Measurements from ENCODE around the gene CAPN7. TPM values are rescaled to one million over a fixed set of nuclear protein-coding genes. Genes with fewer than 3 reads are reported as not detected.

CAPN7 gene
- total RNA-seq, 1 donor from 2014 or later, result 37.9 TPM

- TF ChIP-seq CTCF (conservative IDR thresholded peaks at IDR 0.05), result no peak
- Mint-ChIP-seq H3K9me3 (no peaks in the 10 kb centered on the region), H3K4me3 (no peak overlapping the region), H3K4me1 (ENCODE audit: unreplicated experiment) (no peaks in the 10 kb centered on the region), H3K27ac (no peak overlapping the region), H3K27me3 (peaks cover 65% of the 10 kb centered on the region), H3K36me3 (no peaks in the 10 kb centered on the region)
- no peak for DNase-seq (ENCODE audit: extremely low spot score, unreplicated experiment)
These were observed 30.4 kb upstream of the CAPN7 start for GRCh38 chr3:15175605-15176004.

- no peak overlapping the region for H3K4me3 Mint-ChIP-seq
- H3K27me3 Mint-ChIP-seq, result peaks cover 51% of the 10 kb centered on the region
These were observed 25.9 kb upstream of the CAPN7 start for GRCh38 chr3:15180042-15180611.

GRCh38 chr3:15181511-15181910, 24.5 kb upstream of the CAPN7 start:
- DNase-seq (ENCODE audit: extremely low spot score, unreplicated experiment), result no peak
- TF ChIP-seq CTCF (conservative IDR thresholded peaks at IDR 0.05), result no peak
- H3K4me3 Mint-ChIP-seq, result no peak overlapping the region
- H3K36me3 Mint-ChIP-seq, result no peaks in the 10 kb centered on the region
- H3K4me1 Mint-ChIP-seq (ENCODE audit: unreplicated experiment), result no peaks in the 10 kb centered on the region
- no peak overlapping the region for H3K27ac Mint-ChIP-seq
- no peaks in the 10 kb centered on the region for H3K9me3 Mint-ChIP-seq
- H3K27me3 Mint-ChIP-seq, result peaks cover 39% of the 10 kb centered on the region

More at GRCh38 chr3:15180042-15180611, 25.9 kb upstream of the CAPN7 start:
- Mint-ChIP-seq H3K36me3 (no peaks in the 10 kb centered on the region), H3K27ac (no peak overlapping the region), H3K9me3 (no peaks in the 10 kb centered on the region), H3K4me1 (ENCODE audit: unreplicated experiment) (no peaks in the 10 kb centered on the region)
- TF ChIP-seq CTCF (conservative IDR thresholded peaks at IDR 0.05), result no peak
- no peak for DNase-seq (ENCODE audit: extremely low spot score, unreplicated experiment)

- DNase-seq (ENCODE audit: extremely low spot score, unreplicated experiment), result no peak
- TF ChIP-seq CTCF (conservative IDR thresholded peaks at IDR 0.05), result no peak
- H3K27ac Mint-ChIP-seq, result no peak overlapping the region
- H3K4me1 Mint-ChIP-seq (ENCODE audit: unreplicated experiment), result no peaks in the 10 kb centered on the region
- no peaks in the 10 kb centered on the region for H3K9me3 Mint-ChIP-seq
- H3K36me3 Mint-ChIP-seq, result no peaks in the 10 kb centered on the region
- H3K27me3 Mint-ChIP-seq, result peaks cover 39% of the 10 kb centered on the region
- no peak overlapping the region for H3K4me3 Mint-ChIP-seq
These were observed 24.1 kb upstream of the CAPN7 start for GRCh38 chr3:15181963-15182362.

GRCh38 chr3:15183011-15183410, 23.0 kb upstream of the CAPN7 start:
- Mint-ChIP-seq H3K36me3 (no peaks in the 10 kb centered on the region), H3K27me3 (peaks cover 37% of the 10 kb centered on the region), H3K4me1 (ENCODE audit: unreplicated experiment) (no peaks in the 10 kb centered on the region), H3K27ac (no peak overlapping the region), H3K4me3 (no peak overlapping the region), H3K9me3 (no peaks in the 10 kb centered on the region)
- DNase-seq (ENCODE audit: extremely low spot score, unreplicated experiment), result no peak
- TF ChIP-seq CTCF (conservative IDR thresholded peaks at IDR 0.05), result no peak

GRCh38 chr3:15185404-15185803, 20.6 kb upstream of the CAPN7 start:
- Mint-ChIP-seq H3K4me1 (ENCODE audit: unreplicated experiment) (no peaks in the 10 kb centered on the region), H3K9me3 (no peaks in the 10 kb centered on the region), H3K27me3 (peaks cover 16% of the 10 kb centered on the region), H3K4me3 (no peak overlapping the region), H3K27ac (no peak overlapping the region), H3K36me3 (no peaks in the 10 kb centered on the region)
- TF ChIP-seq CTCF (conservative IDR thresholded peaks at IDR 0.05), result no peak
- DNase-seq (ENCODE audit: extremely low spot score, unreplicated experiment), result no peak

All from type B pancreatic cell (in vitro differentiated cells).